HG02610 (cell line): ENCODE data around the gene MINAR2.

Experiments
- ATAC-seq: cut with Tn5 transposase; IDR thresholded peaks from one replicate; pipeline ENCODE4 v1.9.1; 2021; ENCODE audit warnings: mild to moderate bottlenecking, moderate library complexity; ENCODE audit not compliant: unreplicated experiment

MINAR2 gene

DNA sequence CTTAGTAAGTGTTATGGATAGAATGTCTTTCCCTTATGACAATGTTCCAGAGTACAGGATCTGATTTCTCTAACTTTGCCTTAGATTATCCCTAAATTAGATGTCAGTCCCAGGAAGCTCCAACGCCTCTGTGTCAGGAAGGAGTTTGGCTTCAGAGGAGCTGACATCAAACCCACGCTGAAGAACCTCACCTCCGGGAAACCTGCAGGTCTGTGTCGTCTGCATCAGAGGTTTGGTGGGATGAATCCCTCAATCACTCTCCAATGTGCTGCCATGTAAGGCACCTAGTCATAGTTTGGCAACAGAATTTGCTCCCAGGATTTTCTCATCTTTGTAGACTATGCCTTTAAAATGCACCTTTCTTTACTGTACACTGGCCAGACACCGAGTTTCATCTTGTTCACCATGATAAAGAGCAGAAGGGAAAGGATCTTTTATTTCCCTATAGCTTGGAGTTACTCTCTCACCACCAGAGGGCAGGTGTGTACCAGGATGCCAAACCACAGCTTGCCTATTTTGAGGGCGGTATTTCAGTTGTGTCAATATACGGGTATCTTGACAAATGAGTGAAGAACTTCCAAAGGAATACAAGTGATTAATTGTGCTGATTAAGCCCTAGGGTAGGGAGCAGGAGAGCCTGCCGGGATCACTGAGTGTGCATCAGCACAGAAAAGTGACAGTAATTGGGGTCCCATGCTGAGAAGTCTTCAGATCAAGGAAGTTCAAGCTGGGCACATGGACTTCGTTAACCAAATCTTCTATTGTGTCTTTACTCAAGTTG is 23.4 kb downstream of the MINAR2 start:
- ATAC-seq, result peak; percentile 71

DNA sequence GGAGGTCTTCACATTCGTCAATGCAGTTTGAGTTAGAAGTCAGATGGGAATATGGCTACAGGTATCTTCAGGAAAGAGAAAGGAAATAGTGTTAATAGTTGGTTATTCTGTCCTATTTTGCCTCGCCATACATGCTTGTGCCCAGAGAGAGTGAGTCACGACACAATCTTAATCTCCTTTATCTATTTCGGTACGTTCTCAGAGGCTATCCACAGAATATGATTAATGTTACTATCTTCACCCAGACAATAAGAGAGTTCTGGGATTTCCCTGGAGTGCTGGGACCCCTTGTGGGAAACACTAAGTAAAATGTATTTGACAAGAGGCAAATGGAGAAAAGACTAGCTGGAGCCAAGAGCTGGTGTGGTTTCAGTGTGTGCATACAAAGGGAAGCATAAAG is 25.5 kb downstream of the MINAR2 start:
- no peak for ATAC-seq

DNA sequence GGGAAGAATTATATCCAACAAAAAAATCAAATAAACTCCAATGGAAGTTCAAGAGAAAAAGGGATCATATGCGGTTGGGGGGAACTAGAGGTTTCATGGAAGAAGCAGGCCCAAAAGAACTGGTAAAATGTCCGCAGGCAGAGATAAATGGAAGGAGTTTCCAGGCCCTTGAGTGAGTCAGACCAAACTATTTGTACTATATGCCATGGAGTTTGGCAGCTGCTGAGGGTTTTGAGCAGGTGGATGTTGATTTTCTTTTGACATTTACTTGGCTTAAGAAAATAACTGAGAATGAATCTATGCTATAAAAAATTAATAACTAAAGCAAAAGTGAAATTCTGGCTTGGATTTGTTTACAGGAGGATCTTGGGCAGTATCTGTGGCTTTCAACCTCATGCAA is 33.7 kb downstream of the MINAR2 start:
- ATAC-seq, result no peak

DNA sequence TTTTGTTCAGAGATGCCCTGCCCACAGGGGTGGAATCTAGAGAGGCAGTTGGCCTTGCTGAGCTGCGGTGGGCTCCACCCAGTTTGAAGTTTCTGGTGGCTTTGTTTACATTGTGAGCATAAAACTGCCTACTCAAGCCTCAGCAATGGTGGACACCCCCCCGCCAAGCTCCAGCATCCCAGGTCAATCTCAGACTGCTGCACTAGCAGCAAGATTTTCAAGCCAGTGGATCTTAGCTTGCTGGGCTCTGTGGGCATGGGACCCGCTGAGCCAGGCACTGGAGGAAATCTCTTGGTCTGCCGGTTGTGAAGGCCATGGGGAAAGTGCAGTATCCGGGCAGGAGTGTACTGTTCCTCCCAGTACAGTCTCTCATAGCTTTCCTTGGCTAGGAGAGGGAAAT is 55.5 kb downstream of the MINAR2 start:
- ATAC-seq, result no peak

DNA sequence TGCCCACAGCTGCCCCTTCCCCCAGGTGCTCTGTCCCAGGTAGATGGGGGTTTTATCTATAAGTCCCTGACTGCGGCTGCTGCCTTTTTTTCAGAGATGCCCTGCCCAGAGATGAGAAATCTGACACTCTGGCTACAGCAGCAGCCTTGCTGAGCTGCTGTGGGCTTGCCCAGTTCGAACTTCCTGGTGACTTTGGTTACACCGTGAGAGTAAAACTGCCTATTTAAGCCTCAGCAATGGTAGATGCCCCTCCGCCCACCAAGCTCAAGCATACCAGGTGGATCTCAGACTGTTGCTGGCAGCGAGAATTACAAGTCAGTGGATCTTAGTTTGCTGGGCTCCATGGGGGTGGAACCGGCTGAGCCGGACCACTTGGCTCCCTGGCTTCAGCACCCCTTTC is 56.8 kb downstream of the MINAR2 start:
- no peak for ATAC-seq

DNA sequence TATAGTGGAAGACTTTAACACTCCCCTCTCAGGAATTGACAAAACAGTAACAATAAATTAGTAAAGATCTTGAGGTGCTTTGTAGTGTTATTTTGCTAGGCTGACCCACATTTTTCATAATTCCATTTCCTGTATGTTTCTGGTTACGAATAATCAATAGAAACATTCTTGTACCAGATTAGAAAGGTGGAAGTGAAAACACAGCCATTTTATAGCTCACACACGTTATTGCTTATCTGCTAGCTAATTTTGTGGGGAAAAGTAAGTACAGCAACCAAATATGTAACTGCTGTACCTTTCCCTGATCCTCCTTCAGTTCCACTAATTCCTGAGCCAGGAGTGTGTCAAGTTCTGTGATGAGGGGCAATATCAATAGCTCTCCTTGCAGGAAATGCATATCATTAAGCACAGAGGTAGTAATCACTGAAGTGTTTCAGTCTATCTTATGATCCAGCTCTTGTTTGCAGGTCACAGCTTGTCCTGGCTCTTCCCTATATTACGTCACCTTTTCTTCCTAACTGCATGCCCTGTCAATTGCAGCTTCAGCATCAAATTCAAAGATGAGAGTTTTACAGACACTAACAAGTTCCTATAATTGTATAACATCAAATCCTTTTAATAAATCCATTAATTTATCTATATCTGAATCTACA is 59.4 kb downstream of the MINAR2 start:
- ATAC-seq, result no peak
